GM13976 (cell line): ENCODE data around the gene VWA1.
"Not testable (repeated sequence)": the region's sequence is repeated elsewhere in the genome, so short reads cannot be mapped to it uniquely, and the experiment has no call there.

Experiments used
- DNase-seq: peaks from one replicate; pipeline ENCODE4 v3.0.0; 2012; ENCODE audit warnings: low spot score
- CTCF ChIP-seq: IDR thresholded peaks from 2 replicates; pipeline ENCODE4 v1.5.1; 2012; ENCODE audit warnings: borderline replicate concordance, mild to moderate bottlenecking; ENCODE audit not compliant: insufficient read depth; ENCODE audit errors: extremely low read depth, missing control alignments, control extremely low read depth
- in situ Hi-C: fragments of 300-500 bp; cut with MboI; formaldehyde crosslinking; loops from one replicate; pipeline ENCODE4 v1.12.0; 2022; ENCODE audit warnings: low sequenced_read_pairs, mixed read lengths, inconsistent platforms; ENCODE audit not compliant: unreplicated experiment

VWA1 gene

GRCh38 chr1:1425426-1425752, 10.1 kb upstream of the VWA1 start:
- no peak for TF ChIP-seq CTCF
- DNase-seq: no peak
- in situ Hi-C loops: no loop called here

- no peak for TF ChIP-seq CTCF
- in situ Hi-C loops: no loop called here
- peak; percentile 32 for DNase-seq
Observed at GRCh38 chr1:1425753-1426495, 9.6 kb upstream of the VWA1 start.

- in situ Hi-C loops: no loop called here
- TF ChIP-seq CTCF: no peak
- peak; percentile 35 for DNase-seq
Observed at GRCh38 chr1:1426496-1427105, 8.9 kb upstream of the VWA1 start.

GRCh38 chr1:1427106-1427819, 8.2 kb upstream of the VWA1 start:
- TF ChIP-seq CTCF: no peak
- peak; percentile 65 for DNase-seq
- in situ Hi-C loops: no loop called here

- in situ Hi-C loops: no loop called here
- no peak for DNase-seq
- TF ChIP-seq CTCF: no peak
Observed at GRCh38 chr1:1427820-1428148, 7.7 kb upstream of the VWA1 start.

- in situ Hi-C loops: no loop called here
- no peak for TF ChIP-seq CTCF
- no peak for DNase-seq
Observed at GRCh38 chr1:1428174-1428573, 7.3 kb upstream of the VWA1 start.

- in situ Hi-C loops, DNase-seq: not testable (repeated sequence)
Observed at GRCh38 chr1:1428967-1429366, 6.5 kb upstream of the VWA1 start.
